Measurements from ENCODE around the gene NCOA1.

Gene NCOA1

DNA sequence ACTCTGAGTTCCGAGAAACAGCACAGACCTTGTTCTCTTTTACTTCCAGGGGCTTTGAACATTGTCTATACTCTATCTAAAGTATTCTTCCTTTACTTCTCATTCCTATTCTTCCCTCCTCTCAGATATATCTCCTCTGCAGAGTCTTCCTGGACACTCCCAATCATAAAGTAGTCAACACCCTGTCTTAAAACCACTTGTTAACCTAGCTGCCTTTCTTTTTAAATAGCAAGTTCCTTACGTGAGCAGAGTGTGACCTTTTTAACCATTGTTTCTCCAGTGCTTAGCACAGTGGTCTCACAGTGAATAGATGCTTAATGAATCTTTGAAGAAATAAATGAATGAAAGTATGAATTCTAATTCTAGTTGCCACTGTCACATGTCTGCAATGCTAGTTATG is 254.8 kb downstream of the NCOA1 start:
- FAIRE-seq (no peak), DNase-seq (ENCODE audit: insufficient read length, low spot score) (no peak)
- TF ChIP-seq, protein P1, sequence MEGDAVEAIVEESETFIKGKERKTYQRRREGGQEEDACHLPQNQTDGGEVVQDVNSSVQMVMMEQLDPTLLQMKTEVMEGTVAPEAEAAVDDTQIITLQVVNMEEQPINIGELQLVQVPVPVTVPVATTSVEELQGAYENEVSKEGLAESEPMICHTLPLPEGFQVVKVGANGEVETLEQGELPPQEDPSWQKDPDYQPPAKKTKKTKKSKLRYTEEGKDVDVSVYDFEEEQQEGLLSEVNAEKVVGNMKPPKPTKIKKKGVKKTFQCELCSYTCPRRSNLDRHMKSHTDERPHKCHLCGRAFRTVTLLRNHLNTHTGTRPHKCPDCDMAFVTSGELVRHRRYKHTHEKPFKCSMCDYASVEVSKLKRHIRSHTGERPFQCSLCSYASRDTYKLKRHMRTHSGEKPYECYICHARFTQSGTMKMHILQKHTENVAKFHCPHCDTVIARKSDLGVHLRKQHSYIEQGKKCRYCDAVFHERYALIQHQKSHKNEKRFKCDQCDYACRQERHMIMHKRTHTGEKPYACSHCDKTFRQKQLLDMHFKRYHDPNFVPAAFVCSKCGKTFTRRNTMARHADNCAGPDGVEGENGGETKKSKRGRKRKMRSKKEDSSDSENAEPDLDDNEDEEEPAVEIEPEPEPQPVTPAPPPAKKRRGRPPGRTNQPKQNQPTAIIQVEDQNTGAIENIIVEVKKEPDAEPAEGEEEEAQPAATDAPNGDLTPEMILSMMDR (IDR thresholded peaks at IDR 0.05; ENCODE audit: insufficient read depth, missing control alignments) = no peak

DNA sequence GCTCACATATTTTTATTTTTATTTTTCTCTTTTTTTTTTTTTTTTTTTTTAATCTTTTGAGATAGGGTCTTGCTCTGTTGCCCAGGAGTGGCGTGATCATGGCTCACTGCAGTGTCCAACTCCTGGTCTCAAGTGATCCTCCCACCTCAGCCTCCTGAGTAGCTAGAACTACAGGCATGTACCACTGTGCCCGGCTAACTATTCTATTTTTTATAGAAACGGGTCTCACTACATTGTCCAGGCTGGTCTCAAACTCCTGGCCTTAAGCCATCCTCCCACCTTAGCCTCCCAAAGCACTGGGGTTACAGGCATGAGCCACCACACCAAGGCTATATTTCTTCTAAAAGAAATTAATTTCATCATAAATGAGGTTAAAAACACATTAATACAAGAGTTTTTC is 256.2 kb downstream of the NCOA1 start:
- FAIRE-seq = no peak
- no peak for DNase-seq (ENCODE audit: insufficient read length, low spot score)
- TF ChIP-seq, protein P1 (IDR thresholded peaks at IDR 0.05; ENCODE audit: insufficient read depth, missing control alignments) = no peak

DNA sequence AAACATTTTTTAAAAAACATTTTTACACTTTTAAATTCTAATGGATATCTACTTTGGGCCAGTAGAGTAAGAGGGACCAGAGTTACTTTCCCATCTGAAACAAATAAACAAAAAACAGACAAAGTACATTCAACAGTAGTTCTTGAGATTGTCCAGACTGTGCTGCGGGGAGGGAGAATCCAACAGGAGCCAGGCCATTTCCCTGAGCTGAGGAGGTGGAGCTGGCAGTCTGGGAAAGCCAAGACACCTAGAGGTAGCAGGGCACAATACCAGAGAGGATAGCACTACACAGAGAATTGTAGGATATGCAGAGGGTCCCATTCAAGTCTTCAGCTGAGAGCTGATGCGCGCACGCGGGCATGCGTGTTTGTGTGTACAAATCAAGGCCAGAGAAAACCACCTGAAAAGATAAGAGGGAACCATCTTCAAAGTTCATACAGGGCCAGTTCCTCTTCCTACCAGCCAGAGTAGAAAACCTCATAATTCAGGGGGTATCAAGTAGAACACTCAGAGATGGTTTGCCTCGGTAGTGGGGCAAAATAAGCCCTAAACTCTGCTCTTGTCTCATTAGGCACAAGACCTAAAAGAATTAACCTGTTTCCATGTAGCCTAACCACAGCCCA is 258.1 kb downstream of the NCOA1 start:
- no peak for FAIRE-seq
- TF ChIP-seq, protein P1 (IDR thresholded peaks at IDR 0.05; ENCODE audit: insufficient read depth, missing control alignments) = no peak
- no peak for DNase-seq (ENCODE audit: insufficient read length, low spot score)

DNA sequence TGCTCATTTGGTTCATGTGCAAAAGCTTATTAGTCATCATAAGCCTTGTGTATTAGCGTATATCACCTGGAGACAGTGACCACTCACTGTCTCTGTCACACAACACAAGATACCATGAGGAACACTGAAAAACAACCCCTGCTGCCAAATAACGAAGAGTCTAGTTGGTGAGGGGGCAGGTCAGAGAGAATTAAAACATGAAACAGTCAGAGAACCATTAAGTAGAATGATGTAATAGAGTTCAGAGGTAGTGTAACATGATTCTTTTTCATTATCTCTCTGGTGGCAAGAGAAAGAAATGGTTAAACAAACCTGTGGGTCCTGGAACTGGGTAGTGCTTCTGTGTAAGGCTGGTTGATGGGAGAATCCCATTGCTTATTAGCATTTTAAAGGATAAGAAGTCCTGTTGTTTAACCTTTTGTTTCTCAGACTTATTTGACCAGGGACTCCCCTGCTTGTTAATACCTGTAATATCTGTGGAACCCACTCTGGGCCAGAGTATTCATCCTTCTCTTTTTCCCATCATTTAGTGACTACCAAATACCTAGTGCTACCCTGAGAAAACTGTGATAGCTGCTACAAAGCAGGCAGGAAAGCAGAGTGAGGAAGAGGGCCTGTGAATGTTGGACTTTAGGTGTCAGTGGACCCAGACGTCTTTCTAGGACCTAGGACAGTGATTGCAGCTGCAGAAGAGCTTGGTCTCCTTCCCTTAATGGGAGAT is 264.1 kb downstream of the NCOA1 start:
- FAIRE-seq (no peak), DNase-seq (ENCODE audit: insufficient read length, low spot score) (no peak)
- TF ChIP-seq, protein P1 (IDR thresholded peaks at IDR 0.05; ENCODE audit: insufficient read depth, missing control alignments) = no peak

DNA sequence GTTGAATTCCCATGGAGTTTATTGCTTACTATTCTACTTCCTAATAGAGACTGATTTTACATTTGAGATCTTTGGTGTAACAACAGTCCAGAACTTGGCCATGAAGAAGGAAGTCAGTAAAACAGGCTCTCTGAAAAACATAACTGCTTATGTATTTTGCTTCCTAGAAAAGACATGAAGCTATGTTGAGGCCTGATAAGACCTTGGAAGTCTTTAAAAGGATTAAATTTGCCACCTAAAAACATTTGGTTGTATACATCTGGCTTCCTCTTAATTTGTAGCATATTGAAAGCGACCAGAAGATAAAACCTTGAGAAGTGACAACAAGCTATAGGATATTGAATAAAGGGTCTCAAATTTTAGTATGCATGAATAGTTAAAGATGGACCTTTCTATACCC is 265.7 kb downstream of the NCOA1 start:
- FAIRE-seq (no peak), DNase-seq (ENCODE audit: insufficient read length, low spot score) (no peak)
- TF ChIP-seq, protein P1 (IDR thresholded peaks at IDR 0.05; ENCODE audit: insufficient read depth, missing control alignments) = no peak

DNA sequence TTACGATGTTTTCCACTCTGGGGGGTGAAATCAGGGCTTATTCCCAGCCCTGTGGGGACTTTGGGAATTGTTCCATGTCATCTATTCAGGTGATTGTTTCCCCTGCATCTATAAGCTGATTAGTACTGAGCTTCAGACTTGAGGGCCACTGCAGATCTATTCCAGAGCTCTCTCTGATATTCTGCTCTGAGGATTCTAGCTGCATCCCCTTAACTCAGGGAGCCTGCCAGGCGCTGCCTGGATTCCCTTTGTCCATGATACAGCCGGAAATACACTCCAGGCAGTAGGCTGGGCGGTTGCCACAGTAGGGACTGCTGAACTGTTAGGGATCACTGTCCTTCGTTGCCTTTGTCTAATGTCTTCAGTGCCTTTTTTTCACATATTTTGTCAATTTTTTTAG is 270.8 kb downstream of the NCOA1 start:
- FAIRE-seq (peak; percentile 91), DNase-seq (ENCODE audit: insufficient read length, low spot score) (peak; percentile 32)
- TF ChIP-seq, protein P1 (IDR thresholded peaks at IDR 0.05; ENCODE audit: insufficient read depth, missing control alignments) = no peak

DNA sequence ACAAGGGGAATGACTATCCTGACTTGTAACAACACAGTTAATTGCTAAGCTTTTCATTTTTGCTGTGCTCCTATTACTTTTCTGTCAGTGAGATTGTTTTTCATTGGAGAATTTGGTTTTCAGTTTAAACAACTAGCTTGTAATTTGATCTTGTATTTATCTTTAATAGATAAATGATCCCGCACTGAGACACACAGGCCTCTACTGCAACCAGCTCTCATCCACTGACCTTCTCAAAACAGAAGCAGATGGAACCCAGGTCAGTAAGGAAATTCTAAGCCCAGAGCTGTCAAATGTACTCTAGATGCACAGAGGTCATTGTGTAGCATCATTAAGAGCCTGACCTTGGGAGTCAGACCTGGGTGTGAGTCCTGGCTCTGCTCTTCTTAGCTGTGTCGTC is 271.5 kb downstream of the NCOA1 start:
- TF ChIP-seq, protein P1 (IDR thresholded peaks at IDR 0.05; ENCODE audit: insufficient read depth, missing control alignments) = no peak
- DNase-seq (ENCODE audit: insufficient read length, low spot score) (no peak), FAIRE-seq (no peak)

Data from D721Med (cell line).